ENCODE results near the gene CDH23. TPM values are rescaled to one million over a fixed set of nuclear protein-coding genes. Genes with fewer than 3 reads are reported as not detected.

Gene CDH23
- total RNA-seq, 1 donor from 2014 or later = not detected

DNA sequence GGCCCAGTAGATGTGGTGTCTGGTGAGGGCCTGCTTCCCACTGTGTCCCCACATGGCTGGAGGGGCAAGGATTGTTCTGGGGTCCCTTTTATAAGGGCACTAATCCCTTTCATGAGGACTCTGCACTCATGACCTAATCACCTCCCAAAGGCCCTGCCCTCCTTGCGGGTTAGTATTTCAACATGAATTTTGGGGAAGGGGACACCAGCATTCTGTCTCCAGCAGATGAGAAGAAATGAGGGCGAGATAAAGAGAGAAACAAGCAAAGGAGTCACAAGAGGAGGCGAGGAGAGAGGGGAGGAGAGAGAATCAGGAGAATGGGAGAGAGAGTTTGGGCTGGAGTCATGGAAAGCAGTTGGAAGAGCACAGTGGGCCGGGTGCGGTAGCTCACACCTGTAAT lies 239.1 kb downstream of the CDH23 start:
- TF ChIP-seq, protein P1, sequence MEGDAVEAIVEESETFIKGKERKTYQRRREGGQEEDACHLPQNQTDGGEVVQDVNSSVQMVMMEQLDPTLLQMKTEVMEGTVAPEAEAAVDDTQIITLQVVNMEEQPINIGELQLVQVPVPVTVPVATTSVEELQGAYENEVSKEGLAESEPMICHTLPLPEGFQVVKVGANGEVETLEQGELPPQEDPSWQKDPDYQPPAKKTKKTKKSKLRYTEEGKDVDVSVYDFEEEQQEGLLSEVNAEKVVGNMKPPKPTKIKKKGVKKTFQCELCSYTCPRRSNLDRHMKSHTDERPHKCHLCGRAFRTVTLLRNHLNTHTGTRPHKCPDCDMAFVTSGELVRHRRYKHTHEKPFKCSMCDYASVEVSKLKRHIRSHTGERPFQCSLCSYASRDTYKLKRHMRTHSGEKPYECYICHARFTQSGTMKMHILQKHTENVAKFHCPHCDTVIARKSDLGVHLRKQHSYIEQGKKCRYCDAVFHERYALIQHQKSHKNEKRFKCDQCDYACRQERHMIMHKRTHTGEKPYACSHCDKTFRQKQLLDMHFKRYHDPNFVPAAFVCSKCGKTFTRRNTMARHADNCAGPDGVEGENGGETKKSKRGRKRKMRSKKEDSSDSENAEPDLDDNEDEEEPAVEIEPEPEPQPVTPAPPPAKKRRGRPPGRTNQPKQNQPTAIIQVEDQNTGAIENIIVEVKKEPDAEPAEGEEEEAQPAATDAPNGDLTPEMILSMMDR (IDR thresholded peaks at IDR 0.05) = no peak
- H3K4me1 Mint-ChIP-seq (ENCODE audit: low read depth) = peaks cover 13% of the 10 kb centered on the region
- no peak overlapping the region for H3K27ac Mint-ChIP-seq (ENCODE audit: unreplicated experiment)
- H3K9me3 Mint-ChIP-seq (ENCODE audit: low read depth) = no peaks in the 10 kb centered on the region
- DNase-seq (ENCODE audit: low spot score) = no peak
- H3K36me3 Mint-ChIP-seq (ENCODE audit: low read depth) = no peaks in the 10 kb centered on the region
- H3K27me3 Mint-ChIP-seq (ENCODE audit: low read depth) = peaks cover 40% of the 10 kb centered on the region
- H3K4me3 Mint-ChIP-seq (ENCODE audit: unreplicated experiment) = no peak overlapping the region

- TF ChIP-seq, protein P1 (IDR thresholded peaks at IDR 0.05) = no peak
- no peak for DNase-seq (ENCODE audit: low spot score)
- Mint-ChIP-seq H3K36me3 (ENCODE audit: low read depth) (no peaks in the 10 kb centered on the region), H3K27me3 (ENCODE audit: low read depth) (peaks cover 42% of the 10 kb centered on the region), H3K27ac (ENCODE audit: unreplicated experiment) (no peak overlapping the region), H3K4me3 (ENCODE audit: unreplicated experiment) (no peak overlapping the region), H3K9me3 (ENCODE audit: low read depth) (no peaks in the 10 kb centered on the region), H3K4me1 (ENCODE audit: low read depth) (peaks cover 8% of the 10 kb centered on the region)
These were observed 239.9 kb downstream of the CDH23 start for GRCh38 chr10:71636588-71636987.

GRCh38 chr10:71637305-71637704 lies 240.6 kb downstream of the CDH23 start:
- Mint-ChIP-seq H3K27ac (ENCODE audit: unreplicated experiment) (no peak overlapping the region), H3K9me3 (ENCODE audit: low read depth) (no peaks in the 10 kb centered on the region), H3K27me3 (ENCODE audit: low read depth) (peaks cover 42% of the 10 kb centered on the region), H3K4me3 (ENCODE audit: unreplicated experiment) (no peak overlapping the region), H3K4me1 (ENCODE audit: low read depth) (peaks cover 5% of the 10 kb centered on the region), H3K36me3 (ENCODE audit: low read depth) (no peaks in the 10 kb centered on the region)
- TF ChIP-seq, protein P1 (IDR thresholded peaks at IDR 0.05) = no peak
- DNase-seq (ENCODE audit: low spot score) = no peak

GRCh38 chr10:71638064-71638821 lies 241.5 kb downstream of the CDH23 start:
- DNase-seq (ENCODE audit: low spot score) = no peak
- Mint-ChIP-seq H3K4me3 (ENCODE audit: unreplicated experiment) (no peak overlapping the region), H3K27ac (ENCODE audit: unreplicated experiment) (no peak overlapping the region), H3K27me3 (ENCODE audit: low read depth) (peaks cover 38% of the 10 kb centered on the region), H3K4me1 (ENCODE audit: low read depth) (peaks cover 5% of the 10 kb centered on the region), H3K9me3 (ENCODE audit: low read depth) (no peaks in the 10 kb centered on the region), H3K36me3 (ENCODE audit: low read depth) (no peaks in the 10 kb centered on the region)
- TF ChIP-seq, protein P1 (IDR thresholded peaks at IDR 0.05) = no peak

DNA sequence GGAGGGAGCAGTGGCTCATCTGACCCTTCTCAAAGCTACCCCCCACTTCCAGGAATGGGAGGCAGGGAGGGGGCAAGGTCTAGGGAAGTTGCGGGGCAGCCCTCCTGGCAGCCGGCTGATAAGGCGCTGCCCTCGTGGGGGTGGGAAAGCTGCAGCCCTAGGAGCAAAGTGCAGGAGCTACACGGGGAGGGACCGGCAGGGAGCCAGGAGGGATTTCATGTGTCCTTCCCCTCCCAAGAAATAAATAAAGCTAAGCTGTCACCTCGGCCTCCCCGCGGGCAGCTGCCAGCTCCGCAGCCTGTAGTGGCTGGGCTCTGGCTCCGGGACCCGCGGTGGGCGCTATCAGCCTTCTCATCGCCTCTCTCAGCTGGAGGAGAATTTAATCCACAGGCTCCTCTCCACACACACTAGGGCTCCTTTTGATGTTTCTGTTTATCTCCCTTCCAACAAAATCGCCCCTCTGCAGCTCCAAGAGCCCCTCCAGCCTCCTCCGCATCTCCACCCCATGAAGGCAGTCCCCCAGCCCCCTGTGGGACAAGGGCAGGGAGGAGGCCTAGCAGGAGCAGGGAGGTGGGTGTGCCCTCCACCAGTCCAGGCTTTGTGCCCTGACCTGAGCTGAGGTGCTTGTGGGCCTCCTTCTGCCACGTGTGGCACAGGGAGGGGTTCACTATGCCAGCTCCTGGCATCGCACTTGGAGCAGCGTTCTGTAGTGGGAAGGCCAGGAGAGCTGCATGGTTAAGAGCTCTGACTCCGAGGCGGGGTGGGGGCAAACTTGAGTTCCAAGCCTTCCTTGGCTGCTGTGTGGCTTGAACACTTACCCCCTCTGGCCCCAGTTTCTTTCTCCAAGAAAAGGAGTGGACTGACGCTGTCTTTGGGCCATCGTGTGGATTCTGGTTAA lies 242.4 kb downstream of the CDH23 start:
- Mint-ChIP-seq H3K27ac (ENCODE audit: unreplicated experiment) (no peak overlapping the region), H3K4me1 (ENCODE audit: low read depth) (peaks cover 5% of the 10 kb centered on the region), H3K9me3 (ENCODE audit: low read depth) (no peaks in the 10 kb centered on the region), H3K4me3 (ENCODE audit: unreplicated experiment) (no peak overlapping the region), H3K36me3 (ENCODE audit: low read depth) (no peaks in the 10 kb centered on the region), H3K27me3 (ENCODE audit: low read depth) (peaks cover 37% of the 10 kb centered on the region)
- DNase-seq (ENCODE audit: low spot score) = no peak
- TF ChIP-seq, protein P1 (IDR thresholded peaks at IDR 0.05) = no peak
